DMS 273 treated with DMSO at 0.1 percent for 48 hours (cell line): ENCODE data around the gene IRS2.

ENCODE experiments used
- DNase-seq: peaks from one replicate; lab custom pipeline; 2025; lab: John Stamatoyannopoulos, UW

IRS2 gene

DNA sequence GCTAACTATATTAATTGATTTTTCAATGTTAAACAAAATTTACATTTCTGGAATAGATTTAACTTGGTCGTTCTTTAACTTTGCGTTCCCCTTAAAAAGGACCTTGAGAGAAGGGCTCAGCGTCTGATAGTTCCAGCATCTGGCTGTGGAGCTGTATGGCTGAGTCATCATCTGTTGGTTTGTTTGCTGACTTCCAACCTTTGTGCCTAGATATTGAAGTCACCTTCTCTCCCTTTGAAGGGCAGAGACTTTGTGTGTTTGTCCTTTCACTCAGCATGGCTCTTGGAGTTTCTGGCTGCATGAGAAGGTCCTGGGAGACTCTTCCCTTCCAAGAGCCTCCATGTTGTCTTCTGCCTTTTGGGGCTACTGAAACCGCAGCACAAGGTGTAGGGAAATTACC is 16.6 kb upstream of the IRS2 start:
- DNase-seq = no peak

DNA sequence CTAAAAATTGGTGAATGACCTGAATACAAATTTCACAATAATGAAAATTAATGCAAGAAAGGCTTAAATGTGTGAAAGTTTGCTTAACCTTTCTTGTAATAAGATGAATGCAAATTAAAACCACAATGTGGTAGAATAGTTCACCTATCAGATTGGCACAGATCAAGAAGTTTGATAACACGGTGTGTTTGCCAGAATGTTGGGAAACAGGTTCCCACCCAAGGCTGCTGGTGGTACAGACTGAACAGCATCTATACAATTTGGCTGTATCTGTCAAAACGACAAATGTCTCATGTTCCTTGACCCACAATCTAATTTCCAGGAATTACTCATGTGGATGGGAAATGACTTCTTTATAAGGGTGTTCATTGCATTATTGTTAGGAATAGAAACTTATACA is 8.6 kb upstream of the IRS2 start:
- DNase-seq = no peak

DNA sequence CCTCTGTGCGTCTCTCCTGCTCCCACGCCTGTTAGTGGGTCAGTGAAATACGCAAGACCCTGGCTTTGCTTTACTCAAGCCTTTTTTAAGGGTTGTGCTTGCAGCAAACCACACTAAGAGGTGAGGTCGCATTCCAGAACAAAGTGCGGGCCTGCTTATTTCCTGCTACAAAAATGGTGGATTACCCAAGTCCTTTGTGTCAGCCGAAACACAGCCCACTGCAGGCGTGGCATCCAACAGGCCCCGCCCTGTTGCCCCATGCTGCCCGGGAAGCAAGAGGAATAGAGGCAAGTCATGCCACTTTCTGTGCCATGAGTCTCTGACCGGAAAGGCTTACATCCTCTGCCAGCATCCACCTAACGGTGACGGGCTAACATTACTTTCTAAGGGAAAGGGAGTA is 7.7 kb upstream of the IRS2 start:
- no peak for DNase-seq

DNA sequence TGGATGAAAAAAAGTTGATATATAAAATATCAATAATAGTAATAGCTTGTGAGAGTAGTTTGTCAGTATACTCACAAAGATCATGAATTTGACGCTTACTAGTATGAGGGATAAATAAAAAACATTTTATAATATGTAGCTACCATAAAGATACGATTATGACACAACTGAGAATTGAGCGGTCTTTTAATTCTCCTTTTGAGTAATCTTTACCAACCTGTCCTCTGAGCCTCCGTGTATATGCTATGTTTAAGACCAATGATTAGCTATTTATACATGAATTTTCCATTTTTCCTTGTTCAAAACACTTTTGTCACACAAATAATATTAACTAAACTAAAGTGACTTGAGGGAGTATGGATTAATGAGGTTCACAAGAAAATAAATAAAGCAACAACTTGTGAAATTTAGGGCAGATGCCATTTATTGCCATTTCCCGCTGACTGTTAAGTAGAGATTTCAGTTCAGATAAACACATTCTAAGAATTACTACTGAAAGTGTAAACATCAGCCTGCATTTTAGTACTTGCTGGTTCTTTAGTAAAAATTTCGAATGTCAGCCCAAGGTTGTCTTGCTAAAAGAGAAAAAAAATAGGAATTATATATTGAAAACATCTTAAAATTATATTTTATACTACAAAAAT is 6.2 kb upstream of the IRS2 start:
- DNase-seq = no peak

DNA sequence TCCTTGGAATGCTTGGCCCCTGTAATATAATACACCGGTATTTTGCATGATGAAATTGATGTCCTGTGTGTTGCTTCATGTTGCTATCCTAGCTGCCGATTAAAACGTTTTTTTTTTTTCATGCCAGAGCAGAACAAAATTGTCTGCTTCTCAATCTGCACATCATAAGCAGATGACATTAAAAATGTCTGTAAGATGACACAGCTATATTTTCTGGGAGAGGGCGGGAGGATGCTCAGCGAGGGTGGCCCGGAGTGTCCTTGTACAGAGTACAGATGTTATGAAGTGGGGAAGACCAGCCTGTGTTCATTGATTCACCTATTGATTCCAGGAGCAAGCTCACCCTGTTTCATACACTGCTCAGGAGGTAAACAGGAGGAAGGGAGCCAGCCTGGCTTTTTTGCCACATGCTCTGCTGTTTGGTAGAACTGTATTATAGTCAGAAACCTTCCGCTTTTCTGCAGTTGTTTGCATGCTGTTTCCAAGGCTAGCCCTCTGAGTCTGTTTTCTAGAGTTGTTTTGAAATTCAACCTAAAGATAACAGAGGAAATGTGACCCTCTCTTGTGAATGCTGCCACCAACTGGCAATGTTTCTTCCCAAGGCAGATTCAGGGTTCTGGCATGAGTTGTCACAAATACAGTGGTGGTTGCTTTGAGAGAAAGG is 4.7 kb upstream of the IRS2 start:
- DNase-seq = no peak

DNA sequence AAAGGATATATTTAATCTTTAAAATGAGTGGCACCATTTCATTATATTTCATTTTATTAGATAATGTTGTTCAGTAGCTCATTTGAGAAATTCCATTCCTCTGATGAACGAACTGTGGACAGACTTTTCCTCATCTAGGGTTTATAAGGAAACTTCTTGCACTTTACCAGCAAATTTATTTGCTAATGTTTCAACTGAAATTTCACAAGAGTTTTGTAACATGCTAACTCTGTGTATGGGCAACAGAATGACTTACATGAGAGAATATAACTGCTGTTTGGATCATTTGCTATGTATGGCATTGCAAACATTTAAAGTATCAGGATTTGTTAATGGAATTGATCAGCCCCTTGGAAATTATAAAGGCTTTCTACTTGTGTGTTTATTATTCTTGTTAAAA is 3.7 kb upstream of the IRS2 start:
- no peak for DNase-seq

DNA sequence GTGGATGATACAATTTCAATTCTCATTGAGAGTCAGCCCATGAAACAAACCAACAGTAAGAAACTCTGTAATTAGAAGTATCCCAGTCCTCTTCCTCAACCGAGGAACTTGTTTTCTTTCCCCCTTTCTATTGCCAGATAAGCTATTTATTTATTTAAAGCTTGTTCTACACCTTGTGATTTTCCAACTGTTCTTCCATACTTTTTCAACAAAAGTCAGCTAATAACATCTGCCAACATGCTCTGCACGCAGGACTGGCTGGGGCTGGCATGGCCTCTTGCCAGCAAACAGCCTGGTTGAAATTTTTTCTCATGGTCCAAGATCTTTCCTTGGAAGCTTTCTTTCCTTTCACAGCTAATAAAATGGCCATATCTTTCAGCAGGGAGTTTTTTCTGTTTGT is 2.9 kb upstream of the IRS2 start:
- no peak for DNase-seq

DNA sequence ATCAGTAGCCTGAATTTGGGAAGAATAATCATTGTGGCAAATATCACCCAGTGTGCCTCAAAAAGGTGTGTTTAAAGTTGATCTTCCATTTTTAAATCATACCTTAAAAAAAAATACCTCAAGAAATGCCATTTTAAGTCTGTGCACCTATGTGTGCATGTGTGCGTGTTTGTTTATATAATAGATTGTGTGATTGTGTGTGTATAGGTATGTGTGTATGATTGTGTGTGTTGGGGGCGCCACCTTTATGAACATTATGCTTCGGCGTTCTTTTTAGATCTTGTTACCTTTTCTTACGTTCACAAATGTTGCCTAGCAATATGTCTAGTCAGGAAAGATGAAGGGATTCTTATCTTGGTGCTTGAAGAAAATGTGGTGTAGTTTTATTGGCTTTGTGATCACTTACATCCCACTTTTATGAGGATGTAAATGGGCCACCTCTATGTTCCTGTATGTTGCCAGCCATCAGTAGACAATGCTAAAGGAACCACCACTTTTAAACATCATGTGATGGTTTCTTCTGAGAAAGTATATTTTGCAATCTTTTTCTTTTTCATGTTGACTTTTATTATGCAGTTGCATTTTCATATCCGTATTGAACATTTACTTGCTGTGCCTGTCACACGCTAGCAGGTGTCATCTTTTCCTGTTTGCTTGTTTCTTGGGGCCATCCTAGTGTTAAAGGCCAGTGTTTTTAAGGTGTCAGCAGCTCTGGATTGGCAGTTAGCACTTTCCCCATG is 2.2 kb upstream of the IRS2 start:
- no peak for DNase-seq

DNA sequence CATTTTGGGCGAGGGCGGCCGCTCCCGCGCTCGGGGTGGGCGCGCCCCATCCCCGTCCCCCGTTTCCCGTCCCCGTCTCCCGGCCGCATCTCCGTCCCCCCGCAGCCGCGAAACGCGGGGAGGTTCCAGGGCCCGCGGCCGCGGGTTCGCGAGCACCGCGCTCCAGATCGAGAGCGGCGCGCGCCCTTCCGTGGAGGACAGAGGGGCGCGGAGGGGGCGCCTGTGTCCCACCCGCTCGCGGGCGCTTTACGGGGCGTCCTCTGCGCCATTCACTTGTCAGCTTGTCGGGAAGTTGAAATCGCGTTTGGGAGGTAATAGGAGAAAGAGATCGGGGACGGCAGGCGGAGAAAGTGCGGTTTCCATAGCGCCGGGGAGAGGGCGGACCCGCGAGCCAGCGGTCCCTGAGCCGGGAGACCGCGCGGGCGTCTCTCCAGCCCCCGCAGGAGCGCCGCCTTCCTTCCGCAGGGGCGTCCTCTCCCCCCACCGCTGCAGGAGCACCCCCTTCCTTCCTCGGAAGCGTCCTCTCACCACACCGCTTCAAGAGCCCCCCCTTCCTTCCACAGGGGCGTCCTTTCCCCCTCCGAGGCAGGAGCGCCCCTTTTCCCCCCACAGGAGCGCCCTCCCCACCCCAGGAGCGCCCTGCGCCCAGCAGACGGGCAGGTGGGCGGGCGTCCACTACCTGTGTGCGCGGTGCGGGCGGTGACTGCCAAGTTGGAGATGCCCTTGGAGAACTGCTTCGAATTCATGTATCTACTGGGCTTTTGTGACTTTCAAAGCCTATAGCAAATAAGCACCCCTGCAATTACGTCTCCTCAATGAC is 962 bp upstream of the IRS2 start:
- DNase-seq = no peak

DNA sequence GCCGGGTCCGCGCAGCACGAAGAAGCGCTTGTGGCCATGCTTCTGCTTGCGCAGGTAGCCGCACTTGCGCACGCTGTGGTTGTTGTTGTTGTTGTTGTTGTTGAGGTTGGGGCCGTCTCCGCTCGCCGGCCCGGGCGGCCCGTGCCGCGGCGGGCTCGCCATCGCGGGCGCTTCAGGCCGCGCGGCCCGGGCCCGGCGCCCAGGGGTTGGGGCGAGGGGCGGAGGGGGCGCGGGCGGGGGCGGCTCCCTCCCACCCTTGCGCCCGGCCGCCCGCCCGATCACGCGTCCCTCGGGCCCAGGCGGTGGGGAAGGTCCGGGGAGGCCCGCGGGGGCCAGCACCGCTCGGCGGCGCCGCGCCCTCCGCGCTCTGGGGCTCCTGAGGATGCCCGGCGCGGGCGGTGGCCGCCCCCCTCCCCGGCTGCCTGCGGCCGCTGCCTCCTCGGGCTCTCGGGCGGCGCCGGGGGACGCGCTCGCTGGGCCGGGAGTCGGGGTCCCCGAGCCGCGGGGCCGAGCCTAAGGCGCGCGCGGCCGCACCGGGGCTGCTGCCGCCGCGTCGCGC is 412 bp downstream of the IRS2 start:
- DNase-seq = no peak

DNA sequence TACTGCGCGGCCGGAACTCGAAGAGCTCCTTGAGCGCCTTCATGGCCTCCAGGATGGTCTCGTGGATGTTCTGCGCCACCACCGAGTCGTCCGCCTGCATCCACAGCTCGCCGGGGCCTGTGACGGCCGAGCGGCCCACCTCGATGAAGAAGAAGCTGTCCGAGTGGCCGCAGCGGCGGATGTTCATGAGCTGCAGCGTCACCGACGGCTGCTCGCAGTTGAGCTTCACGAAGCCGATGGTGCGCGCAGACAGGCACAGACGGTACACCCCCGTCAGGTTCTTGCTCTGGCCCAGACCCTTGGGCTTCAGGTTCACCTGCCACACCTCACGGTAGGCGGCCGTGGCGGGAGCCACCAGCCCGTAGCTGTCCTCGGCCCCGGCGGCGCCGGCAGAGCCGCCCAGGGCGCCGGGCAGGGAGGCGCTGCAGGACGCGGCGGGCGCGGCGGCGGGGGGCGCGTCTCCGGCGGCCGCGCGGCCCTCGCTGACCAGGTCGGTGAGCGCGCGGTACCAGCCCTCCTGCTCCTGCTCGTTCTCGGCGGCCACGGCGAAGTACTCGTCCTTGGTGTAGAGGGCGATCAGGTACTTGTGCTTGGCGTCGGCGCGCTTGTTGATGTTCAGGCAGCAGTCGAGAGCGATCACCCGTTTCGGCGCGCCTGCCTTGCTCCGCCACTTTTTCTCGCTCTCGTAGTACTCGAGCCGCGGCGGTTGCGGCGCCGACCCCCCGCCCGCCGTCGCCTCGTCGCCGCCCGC is 1.1 kb downstream of the IRS2 start:
- DNase-seq = no peak

DNA sequence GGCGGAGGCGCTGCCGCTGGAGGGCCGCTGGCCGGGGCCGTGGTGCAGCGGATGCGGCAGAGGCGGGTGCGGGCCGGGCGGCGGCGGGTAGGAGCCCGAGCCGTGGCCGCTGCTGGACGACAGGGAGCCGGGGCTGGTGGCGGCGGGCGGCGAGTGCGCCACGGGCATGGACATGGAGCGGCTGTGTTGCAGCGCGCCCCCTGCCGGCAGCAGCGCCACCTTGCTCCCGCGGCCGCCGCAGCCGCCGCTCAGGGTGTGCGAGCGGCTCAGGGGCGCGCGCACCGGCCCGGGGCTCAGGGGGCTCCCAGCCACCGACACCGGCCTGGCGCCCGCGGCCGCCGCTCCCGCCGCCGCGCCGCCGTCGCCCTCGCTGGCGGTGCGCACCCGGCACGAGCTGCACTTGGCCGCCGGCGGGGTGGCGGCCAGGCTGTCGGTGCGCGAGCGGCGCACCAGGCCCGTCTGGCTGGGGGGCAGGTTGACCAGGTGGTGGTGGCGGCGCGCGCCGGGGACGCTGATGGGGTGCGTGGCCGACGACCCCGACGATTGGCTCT is 1.7 kb downstream of the IRS2 start:
- no peak for DNase-seq

DNA sequence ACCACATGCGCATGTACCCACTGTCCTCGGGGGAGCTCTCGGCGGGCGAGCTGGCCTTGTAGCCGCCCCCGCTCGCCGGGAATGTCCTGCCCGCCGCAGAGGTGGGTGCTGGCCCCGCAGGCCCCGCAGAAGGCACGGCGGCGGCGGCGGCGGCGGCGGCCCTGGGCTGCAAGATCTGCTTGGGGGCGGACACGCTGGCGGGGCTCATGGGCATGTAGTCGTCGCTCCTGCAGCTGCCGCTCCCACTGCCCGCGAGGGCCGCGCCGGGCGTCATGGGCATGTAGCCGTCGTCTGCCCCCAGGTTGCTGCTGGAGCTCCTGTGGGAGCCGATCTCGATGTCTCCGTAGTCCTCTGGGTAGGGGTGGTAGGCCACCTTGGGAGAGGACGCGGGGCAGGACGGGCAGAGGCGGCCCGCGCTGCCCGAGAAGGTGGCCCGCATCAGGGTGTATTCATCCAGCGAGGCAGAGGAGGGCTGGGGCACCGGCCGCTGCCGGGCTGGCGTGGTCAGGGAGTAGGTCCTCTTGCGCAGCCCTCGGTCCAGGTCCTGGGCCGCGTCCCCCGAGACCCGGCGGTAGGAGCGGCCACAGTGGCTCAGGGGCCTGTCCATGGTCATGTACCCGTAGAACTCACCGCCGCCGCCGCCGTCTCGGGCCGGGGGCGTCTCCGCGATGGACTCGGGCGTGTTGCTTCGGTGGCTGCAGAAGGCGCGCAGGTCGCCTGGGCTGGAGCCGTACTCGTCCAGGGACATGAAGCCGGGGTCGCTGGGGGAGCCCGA is 2.4 kb downstream of the IRS2 start:
- DNase-seq = no peak

DNA sequence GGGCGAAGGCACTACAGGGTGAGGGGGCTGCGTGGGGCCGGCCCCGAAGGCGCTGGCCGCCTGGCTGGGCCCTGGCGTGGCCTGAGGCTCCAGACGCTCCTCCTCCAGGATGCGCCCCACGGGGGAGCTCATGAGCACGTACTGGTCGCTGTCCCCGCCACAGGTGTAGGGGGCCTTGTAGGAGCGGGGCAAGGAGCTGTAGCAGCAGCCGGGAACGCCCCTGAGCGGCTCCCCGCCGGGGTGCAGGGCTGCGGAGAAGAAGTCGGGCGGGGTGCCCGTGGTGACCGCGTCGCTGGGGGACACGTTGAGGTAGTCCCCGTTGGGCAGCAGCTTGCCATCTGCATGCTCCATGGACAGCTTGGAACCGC is 3.0 kb downstream of the IRS2 start:
- no peak for DNase-seq

DNA sequence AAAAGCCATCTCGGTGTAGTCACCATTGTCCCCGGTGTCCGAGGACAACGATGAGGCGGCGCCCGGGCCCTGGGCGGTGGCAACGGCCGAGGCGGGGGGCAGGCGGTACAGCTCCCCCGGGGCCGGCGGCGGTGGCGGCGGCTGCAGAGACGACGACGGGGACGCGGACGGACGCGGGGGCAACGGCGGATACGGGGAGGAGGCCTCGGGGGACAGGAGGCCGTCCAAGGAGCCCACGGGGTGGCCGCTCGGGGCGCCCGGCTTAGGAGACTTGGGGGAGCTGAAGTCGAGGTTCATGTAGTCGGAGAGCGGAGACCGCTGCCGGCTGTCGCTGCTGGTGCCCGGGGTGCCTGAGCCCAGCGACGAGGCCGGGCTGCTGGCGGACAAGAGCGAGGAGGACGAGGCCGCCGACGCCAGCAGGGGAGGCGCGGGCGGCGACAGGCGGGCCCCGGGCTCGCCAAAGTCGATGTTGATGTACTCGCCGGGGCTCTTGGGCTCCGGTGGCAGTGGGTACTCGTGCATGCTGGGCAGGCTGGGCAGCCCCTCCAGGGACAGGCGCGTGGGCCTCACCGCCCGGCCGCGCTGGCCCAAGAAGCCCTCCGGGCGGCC is 3.5 kb downstream of the IRS2 start:
- DNase-seq = no peak

DNA sequence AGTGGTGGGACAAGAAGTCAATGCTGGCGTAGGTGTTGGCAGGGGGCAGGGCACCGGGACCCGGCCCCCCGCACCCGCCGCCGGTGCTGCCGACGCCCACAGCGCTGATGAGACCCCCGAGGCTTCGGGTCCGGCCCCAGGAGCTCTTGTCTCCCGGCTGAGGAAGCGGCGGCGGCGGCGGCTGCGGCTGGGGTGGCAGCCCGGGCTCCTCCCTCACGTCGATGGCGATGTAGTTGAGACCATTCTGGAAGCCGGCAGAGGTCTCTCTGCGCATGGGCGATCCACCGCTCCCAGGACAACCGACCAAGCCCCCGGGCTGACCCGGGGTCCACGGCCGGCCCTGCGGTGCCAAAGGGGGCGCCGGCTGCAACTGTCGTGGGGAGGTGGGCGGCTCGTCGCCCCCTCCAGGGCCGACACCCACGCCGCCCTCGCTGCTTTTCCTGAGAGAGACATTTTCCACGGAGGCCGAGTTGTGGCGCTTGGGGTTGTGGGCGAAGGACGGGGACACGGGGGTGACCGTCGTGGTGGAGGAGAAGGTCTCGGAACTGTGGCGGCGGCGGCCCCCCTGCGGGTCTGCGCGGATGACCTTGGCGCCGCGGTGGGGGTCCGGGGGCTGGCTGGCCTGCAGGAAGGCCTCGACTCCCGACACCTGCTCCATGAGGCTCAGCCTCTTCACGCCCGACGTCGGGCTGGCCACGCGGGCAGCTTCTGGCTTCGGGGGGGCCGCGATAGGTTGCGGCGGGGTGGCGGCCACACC is 4.1 kb downstream of the IRS2 start:
- DNase-seq = no peak

DNA sequence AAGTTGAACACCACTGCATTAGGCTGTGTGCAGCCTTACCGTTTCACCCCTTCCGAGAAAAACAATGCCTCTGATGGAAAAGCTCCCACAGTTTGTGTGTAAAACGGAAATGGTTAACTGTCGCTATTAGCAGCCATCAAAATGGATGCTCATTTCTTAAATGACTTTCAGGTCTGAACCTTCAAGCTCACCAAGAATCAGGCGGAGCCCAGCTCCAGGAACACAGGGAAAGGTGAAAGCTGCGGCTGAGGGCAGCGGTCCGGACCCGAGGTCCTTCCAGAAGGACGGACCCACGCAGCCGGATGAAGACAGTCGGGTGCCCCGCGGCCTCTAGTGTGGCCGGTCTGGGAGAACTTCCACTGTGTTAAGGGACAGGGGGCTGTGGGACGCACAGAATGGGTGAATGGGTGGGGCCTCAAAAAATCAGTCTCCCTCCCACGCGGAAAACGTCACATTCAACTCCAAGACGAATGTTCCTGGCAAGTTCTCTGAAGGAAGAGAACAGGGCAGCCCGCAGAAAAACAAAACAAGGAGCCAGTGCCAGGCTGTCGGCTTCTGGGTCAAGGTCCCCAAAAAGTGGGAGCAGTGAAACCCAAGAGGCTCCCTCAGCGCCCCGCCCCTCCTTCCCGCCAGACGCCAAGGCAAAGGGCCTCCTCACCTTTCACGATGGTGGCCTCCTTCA is 4.9 kb downstream of the IRS2 start:
- no peak for DNase-seq

DNA sequence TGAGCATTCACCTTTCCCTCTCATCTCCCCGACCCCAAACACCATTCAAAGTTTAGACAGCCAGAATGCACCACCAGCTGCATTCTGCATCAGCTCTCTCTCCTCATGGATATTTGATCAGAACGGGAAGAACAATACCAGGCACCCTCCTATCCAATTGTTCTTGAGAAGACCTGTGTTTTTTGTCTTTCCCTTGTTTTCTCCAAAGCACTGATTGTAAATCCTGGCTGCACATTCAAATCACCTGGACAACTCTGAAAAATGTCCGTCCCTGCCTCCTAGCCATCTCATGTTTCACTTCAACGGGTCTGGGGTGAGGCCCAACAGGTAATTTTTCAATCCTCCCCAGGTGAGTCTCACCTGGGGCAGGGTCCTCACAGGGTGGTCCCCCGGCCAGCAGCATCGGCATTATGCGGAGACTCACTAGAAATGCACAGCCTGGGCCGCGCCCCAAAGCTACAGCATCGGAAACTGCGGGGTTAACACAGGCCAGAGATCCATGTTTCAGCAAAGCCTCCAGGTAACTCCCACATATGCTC is 5.5 kb downstream of the IRS2 start:
- no peak for DNase-seq
